Raji (cell line): ENCODE data around the gene TESMIN.

Experiments used
- POLR2A ChIP-seq: IDR thresholded peaks from 2 replicates; pipeline ENCODE4 v1.6.1; 2011; ENCODE audit warnings: low read depth, low read length, control low read depth; ENCODE audit not compliant: insufficient read depth

Gene TESMIN

GRCh38 chr11:68770781-68771180 is 19.5 kb upstream of the TESMIN start:
- TF ChIP-seq POLR2A: no peak

- no peak for TF ChIP-seq POLR2A
Measured at GRCh38 chr11:68767672-68768071, 16.4 kb upstream of the TESMIN start.

GRCh38 chr11:68766786-68767185 is 15.5 kb upstream of the TESMIN start:
- no peak for TF ChIP-seq POLR2A

- TF ChIP-seq POLR2A: no peak
Measured at GRCh38 chr11:68764746-68765145, 13.4 kb upstream of the TESMIN start.

GRCh38 chr11:68763926-68764657 is 12.8 kb upstream of the TESMIN start:
- no peak for TF ChIP-seq POLR2A

- TF ChIP-seq POLR2A: no peak
Measured at GRCh38 chr11:68763181-68763721, 11.9 kb upstream of the TESMIN start.

- no peak for TF ChIP-seq POLR2A
Measured at GRCh38 chr11:68762481-68762880, 11.2 kb upstream of the TESMIN start.

- TF ChIP-seq POLR2A: no peak
Measured at GRCh38 chr11:68761801-68762200, 10.5 kb upstream of the TESMIN start.

- no peak for TF ChIP-seq POLR2A
Measured at GRCh38 chr11:68759991-68760390, 8.7 kb upstream of the TESMIN start.

- TF ChIP-seq POLR2A: no peak
Measured at GRCh38 chr11:68757711-68758110, 6.4 kb upstream of the TESMIN start.

- no peak for TF ChIP-seq POLR2A
Measured at GRCh38 chr11:68756171-68756766, 4.9 kb upstream of the TESMIN start.

GRCh38 chr11:68753300-68753699 is 2.0 kb upstream of the TESMIN start:
- no peak for TF ChIP-seq POLR2A

- no peak for TF ChIP-seq POLR2A
Measured at GRCh38 chr11:68751004-68751325, 355 bp downstream of the TESMIN start.

- TF ChIP-seq POLR2A: no peak
Measured at GRCh38 chr11:68750195-68751003, 921 bp downstream of the TESMIN start.

GRCh38 chr11:68749229-68750123 is 1.8 kb downstream of the TESMIN start:
- no peak for TF ChIP-seq POLR2A
